HG02970 (cell line): ENCODE data around the gene PRDM8.
A peak's percentile ranks its signal among the peaks of the same experiment; 100 is the strongest.
"Not testable (repeated sequence)": the region's sequence is repeated elsewhere in the genome, so short reads cannot be mapped to it uniquely, and the experiment has no call there.

Experiments used
- ATAC-seq: cut with Tn5 transposase; IDR thresholded peaks from one replicate; pipeline ENCODE4 v1.9.1; 2021; ENCODE audit warnings: mild to moderate bottlenecking, moderate library complexity, moderate number of reproducible peaks; ENCODE audit not compliant: unreplicated experiment, low FRiP score

Gene PRDM8

DNA sequence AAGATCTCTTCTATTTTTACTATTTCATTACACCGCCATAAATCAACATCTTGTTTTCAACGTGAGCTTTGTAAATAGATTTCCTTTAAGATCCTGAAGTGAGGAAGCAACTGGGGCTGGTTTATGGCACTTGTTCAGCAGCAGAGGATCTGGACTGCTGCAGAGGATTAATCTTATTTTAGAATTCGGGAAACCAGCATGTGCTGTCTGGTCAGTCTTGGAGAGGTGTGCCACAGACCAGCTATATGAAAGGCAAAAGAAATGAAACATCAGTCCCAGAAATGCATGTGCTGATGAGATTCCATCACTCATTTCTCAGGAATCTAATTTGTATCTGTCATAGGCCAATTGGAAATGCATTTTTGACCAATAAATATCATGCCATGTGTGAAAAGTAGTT lies 23.4 kb downstream of the PRDM8 start:
- ATAC-seq, result no peak

DNA sequence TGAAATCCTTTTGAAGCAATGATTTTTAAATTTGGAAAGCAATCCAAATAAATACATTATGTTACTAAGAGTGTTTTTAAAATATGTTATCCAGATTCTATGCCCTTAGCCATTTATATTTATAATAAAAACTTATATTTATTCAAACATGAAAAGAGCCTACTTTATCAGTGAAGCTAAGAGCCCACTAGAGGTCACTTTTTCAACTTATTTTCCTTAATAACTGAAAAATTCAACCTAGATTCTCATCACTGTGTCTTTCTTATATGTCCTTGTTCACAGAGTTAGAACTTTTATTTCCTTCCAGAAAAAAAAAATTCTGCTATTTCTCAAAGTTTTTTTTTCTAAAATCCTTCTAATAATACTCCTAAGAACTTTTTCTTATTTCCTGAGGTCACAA lies 23.9 kb downstream of the PRDM8 start:
- no peak for ATAC-seq

DNA sequence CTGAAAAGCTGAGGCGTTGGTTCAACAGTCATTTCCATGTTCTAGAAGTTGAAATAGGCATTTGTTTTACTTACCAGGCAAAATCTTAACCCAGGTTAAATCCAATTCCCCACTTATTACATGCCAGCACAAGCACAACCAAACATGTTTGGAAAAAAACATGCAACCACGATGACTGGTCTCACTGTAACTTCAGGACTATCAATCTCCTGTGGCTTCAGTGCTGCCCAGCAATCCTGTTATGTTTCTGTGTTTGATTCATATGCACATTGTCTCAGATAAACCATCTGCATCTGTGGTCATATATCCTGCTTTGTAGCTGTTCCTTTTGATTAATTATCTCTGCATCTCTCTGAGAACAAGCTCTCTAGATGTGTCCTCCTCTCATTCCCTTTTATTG lies 28.3 kb downstream of the PRDM8 start:
- ATAC-seq, result no peak

DNA sequence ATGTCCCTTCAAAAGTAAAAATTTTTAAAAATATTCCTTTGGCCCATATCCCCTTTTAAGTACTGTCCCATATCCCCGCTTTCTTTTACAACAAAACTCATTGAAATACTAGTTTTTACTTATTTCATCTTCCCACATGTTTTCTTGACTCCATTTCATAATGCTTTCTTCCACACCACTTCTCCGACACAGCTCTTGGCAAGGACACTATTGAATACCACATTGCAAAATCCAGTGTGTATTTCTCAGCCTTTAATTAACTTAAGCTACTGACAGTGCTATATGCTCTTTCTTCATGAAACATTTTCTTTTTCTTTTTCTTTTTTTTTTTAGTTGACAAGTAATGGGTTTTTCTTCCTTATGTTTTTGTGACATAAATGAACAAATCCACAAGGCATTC lies 28.8 kb downstream of the PRDM8 start:
- ATAC-seq, result no peak

DNA sequence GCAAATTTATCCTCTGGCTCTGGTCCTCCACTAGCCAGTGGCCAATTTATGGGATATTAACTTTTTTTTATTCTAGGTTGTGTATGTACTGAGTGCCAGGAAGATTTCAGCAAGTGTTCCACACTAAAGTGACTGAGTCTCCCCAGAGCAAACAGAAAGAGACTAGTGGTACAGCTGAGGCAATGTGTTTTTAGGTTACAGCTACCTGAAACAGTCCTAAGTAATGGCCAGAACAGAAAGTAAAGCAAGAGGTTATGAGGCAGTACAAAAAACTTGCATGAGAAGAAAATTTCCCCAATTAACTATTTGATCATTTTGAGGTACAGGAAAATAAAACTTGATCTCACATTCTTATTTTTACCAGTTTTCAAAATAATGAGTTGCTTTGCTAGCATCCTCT lies 31.2 kb downstream of the PRDM8 start:
- ATAC-seq, result no peak

DNA sequence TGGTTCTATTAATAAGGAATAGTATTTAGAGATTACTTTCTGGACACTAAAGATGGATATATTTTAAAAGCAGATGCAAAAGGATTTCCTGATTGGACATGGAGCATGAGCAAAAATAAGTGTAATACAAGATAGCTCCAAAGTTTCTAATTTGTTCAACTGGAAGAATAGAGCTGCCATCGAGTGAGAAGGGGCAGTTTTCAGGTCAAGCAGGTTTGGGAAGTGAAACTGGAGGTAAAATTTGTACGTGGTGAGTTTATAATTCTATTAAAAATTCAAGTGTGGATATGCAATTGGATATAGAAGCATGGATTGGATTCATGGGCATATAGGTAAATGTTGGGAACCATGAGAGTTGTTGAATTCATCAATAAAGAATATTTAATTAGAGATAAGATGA lies 31.8 kb downstream of the PRDM8 start:
- ATAC-seq, result no peak

DNA sequence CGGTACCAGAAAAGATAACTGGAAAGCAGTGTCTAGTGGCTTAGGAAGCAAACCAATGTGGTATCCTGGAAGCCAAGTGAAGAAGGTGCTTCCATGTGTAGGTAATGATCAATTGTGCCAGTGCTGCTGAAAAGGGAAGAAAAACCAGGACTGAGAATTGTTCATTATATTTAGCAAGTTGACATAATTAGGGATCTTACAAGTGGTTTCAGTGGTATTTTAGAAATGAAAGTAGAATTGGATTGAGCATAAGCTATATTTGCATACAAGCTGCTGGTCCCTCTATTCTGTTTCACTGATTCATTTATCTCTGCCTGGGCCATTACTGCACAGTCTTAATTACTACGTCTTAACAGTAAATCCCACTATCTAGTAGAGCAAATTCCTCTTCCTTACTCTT lies 32.3 kb downstream of the PRDM8 start:
- ATAC-seq, result peak; percentile 80

DNA sequence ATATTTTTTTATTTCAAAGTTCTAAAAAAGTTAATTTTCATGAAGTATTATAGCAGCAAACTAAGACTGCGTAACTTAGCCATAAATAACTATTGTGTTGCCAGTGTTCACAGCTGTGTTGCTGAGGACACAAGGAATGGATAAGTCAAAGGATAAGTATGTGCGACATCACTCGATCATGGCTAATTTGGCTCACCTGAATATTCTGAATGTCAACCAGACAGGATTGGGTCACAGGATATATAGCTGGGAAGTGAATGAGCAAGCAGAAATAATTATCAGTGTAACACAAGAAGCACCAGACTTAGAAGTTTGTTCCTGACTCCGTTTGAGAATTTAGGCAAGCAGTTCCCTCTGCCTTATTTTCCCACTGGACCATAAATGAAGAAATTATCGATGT lies 33.9 kb downstream of the PRDM8 start:
- no peak for ATAC-seq

DNA sequence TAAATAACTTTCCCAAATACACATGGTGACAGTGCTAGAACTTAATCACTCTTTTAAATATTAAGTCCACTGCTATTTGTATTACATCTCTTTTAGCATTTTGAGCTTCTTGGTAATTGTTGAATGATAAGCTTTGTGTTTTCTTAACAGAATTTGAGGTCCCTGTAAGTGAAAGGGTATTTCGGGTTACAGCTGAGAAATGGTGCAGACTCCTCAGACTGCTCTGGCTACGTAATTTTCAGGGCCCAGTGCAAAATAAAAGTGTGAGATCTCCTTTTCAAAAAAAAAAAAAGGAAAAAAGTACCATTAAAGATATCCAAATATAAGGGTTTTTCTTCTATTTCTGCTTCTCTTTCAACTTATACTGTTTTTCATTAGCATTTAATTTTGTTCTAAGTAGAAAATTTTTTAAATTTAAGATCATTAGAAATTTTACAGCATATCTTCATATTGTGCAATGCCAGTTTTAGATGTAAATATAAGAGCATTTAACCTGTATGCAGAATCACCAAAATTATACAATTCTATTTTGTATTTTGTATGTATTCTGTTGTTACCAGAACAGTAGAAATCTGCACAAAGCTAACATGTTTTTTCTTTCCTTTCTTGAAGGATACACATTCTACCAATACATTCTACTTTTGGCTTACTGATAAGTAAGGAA lies 35.5 kb downstream of the PRDM8 start:
- ATAC-seq, result no peak

DNA sequence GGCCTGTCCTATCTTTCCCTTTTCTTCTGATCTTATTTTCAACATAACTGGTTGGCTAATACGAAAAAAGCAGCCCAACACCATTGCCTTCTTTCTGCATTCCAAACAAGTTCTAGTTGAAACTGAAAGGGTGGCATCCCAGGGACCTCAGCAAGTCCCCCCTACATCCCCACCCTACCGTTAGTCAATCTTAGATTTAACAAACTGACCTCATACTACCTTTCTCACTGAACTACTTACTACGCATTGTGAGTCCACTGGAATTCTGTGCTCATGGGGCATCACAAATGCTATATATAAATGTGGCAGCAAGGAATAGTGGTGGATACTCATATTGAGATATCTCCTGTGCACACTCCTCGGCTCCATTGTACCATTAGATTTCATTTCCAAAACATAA lies 36.1 kb downstream of the PRDM8 start:
- ATAC-seq, result no peak

DNA sequence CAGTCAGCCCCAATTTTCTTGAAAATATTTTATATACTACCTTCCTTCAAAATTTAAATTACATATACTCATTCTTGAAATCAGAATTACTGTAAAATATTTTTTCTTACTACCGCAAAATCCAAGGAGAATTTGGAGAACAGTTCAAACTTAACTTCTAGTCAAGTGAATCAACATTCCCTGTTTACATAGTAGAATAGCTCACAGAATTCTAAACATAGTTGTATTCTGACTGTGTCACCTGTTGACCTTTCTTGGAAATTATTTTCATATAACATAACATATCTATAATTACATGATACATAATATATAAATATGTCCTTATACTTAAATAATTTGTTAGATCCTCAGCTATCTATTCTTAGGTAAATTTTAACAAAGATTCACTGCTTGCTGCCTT lies 38.1 kb downstream of the PRDM8 start:
- no peak for ATAC-seq

DNA sequence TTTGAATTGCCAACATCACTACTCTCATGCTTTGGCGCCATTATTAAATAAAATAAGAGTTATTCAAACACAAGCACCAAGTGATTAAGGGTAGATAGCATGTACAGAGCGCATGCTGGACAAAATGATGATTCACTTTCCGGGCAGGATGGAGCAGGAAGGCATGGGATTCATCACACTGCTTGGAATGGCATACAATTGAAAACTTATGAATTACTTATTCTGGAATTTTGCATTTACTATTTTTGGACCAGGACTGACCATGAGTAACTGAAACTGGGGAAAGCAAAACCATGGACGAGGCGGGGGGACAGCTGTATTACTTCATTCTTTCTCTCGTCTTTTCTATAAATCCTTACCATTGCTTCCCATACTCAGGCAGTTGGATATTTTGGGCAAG lies 40.7 kb downstream of the PRDM8 start:
- ATAC-seq, result no peak

DNA sequence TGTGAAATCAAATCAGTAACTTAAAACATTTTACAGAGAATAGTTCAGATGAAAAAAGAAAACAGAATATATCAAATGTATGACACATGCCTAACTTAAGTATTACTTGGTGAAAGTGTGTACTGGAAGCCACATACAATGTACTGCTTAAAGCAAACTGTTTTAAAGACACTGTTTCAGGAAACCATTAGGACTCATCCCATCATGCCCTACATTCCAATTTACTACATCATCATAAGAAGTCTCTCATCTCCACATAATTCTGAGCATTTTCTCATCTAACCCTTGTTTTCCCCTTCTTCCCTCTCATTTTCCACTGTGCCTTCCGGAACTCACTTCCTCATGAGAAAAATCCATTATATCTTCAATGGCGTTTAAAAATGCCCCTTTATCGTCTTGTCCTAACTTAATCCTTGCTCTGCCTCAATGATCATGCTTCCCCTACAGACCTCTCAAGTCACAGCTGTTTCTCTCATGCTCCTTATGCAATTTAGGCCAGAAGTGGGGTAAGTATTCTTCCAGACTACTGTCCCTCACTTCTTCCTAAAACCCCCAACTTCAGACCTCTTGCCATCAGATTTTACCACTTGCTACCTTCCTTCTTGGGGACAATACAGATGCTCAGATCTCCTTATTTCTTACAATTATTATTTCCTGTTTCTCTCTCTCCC lies 42.3 kb downstream of the PRDM8 start:
- no peak for ATAC-seq

DNA sequence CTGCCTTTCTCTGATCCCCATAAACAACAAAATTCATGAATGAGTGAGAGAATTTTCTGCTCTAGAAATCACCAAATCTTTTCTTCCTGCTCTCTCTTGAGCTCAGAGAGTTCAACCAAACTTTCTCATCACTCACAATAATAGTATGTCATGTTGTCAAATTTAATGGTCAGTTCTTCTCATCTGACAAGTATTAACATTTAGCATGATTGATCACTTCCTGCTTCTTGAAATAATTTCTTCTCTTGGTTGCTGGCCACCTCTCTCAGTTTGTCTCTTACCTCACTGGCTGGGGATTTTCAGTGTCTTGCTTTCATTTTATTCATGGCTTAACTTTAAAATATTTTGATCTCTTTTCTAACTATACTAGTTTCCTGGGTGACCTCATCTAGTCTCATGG lies 43.7 kb downstream of the PRDM8 start:
- ATAC-seq, result no peak

DNA sequence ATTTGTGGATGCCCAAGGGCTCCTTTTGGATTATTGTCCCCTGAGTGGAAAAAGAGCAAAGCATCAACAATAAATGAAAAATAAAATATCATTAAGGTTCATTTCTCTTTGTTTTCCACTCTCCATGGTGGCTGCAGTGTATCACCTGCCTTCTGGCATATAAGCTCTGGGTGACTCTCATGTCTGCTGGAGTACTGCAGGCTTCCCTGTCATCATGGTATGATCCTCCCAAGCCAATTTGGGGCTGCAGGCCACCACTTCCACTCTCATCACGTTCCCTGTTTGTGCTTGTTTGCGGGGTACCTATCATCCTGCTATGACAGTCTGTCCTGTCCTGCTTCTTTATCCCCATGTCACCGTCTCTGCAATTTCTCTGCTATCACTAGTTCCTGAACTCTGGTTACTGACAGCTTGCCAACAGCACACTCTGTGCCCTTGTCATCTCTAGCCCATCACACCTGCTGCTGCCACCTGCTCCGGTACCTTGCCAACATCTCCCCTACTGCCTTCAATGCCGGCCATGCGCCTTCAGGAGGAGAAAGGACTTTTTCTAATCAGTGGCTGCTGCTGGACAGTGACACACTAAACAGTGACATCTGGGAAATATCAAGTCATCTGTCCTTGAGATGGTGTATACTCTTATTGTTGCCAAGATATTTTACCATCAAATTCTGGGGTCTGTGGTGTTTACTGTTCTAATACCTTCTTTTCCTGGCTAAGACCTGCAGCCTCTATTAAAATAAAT lies 46.1 kb downstream of the PRDM8 start:
- ATAC-seq, result no peak

DNA sequence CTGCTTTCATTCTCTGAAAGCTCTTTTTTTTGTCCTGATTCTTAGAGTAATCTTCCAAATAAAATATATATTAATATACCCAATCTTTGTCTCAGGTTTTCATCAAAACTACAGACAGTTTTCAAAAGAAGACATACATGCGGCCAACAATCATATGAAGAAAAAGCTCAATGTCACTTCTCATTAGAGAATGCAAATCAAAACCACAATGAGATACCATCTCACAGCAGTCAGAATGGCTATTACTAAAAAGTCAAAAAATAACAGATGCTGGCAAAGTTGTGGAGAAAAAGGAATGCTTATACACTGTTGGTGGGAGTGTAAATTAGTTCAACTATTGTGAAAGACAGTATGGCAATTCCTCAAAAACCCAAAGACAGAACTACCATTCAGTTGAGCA lies 50.2 kb downstream of the PRDM8 start:
- not testable (repeated sequence) for ATAC-seq

DNA sequence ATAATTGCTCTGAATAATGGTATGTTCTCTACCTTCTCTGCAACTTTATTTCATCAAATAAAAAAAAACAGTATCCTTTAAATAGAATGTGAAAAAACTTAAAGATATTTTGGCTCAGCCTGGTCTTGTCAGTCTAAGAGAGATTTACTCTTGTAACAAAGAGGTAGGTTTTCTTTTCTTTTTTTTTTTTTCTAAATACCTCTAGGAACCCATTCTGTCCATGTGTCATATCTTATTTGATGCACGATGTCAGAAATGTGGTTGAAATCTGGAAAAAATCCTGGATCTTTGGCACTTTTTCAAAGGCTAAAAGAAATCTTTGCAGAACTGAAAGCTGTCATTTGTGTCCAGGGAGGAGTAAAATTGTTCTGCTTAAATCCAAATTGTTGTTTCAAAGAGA lies 51.8 kb downstream of the PRDM8 start:
- no peak for ATAC-seq

DNA sequence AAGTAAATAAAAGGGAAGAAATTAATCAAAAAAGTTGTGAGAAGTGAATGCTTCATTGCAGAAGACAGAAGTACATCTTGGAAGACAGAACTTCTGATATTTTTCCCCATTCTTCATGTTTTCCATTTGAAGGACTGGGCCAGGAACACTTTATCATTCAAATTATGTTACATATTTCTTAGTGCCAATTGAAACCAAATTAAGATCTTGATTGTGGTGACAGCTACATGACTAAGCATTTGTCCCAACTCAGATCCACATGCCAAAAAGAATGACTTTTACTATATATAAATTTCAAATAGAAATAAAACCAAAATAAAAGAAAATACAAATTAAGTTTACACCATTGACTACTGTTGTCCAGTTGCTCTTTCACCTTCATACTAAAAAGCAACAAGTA lies 55.1 kb downstream of the PRDM8 start:
- no peak for ATAC-seq

DNA sequence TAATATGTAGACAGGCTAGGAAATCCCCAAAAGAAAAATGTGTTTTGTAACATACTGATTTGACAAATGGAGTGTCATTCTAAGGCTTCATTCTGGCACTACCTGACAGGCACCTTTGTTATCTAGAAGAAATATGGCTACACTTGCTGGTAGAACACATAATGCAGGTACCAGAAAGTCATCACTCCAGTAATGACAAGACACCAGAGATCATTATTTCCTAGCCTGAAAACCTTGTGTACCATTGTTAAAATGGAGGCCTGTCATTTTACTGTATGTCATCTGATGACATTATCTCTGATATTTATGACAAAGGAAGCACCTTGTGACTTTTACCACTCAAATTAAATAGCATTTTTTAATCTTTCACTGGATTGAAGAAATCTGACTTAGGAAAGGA lies 55.6 kb downstream of the PRDM8 start:
- no peak for ATAC-seq

DNA sequence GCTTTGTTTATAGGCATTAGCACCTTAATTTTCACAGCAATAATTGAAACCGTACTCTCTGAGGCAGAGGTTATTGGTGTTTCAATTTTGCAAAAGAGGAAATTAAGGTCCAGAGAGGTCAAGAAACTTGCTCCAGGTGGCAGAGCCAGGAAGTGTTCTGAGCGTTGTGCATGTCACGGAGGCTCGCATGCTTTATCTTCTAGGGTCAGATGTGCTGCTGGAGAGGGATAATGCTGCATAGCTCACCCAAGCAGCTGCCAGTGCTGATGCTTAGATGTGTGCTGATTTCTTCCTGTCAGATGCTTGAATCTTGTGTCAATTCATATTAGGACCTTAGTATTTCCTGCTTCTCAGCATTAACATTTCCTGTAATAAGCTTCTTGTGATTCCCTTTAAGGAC lies 56.2 kb downstream of the PRDM8 start:
- ATAC-seq, result no peak
